ENCODE data around the gene POM121L12. TPM values are rescaled to one million over a fixed set of nuclear protein-coding genes. Genes with fewer than 3 reads are reported as not detected.

Gene POM121L12
- total and polyA plus RNA-seq, 2 of the 4 experiments (the other 2 are of a cell fraction), result not detected

DNA sequence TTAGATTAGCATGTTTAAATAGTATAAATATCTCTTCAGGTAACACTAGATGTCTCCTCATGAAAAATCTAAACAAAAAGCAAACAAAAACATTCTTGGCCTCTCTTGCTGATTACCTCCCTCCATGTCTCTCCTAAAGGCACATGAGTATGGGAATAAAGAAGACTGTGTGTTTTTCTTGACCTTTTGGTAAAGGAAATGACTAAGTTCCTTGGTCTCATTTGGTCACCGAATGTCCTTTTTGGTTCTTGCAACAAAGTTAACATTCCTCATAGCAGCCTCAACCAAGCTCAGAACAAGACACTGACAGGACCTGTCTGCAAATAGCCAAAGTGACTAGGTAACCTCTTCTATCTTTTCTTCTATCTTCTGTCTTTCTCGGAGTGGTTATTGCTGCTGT, 35.5 kb downstream of the POM121L12 start:
- H2BK120ac ChIP-seq (ENCODE audit: low read depth, low read length), result no peak overlapping the region
- intact Hi-C loops (cut with micrococcal nuclease) (no loop called here), dilution Hi-C loops (cut with HindIII; ENCODE audit: low sequenced_read_pairs, unreplicated experiment) (no loop called here), in situ Hi-C loops (cut with MboI; ENCODE audit: low sequenced_read_pairs) (no loop called here)
- H4K91ac ChIP-seq (ENCODE audit: insufficient read depth, low read depth, low read length), result no peak overlapping the region
- no peak overlapping the region for H4K8ac ChIP-seq (ENCODE audit: low read depth in 2 of 2, low read length in 2 of 2)
- H3K9me3 ChIP-seq (ENCODE audit: control insufficient read depth, insufficient read depth, low read length), result peaks cover 10% of the 10 kb centered on the region
- H2BK20ac ChIP-seq (ENCODE audit: low read depth, low read length), result no peak overlapping the region
- no peak overlapping the region for H3K4me2 ChIP-seq (ENCODE audit: low read depth, low read length)
- H2AK5ac ChIP-seq (ENCODE audit: low read depth, low read length), result no peak overlapping the region
- no peak overlapping the region for H2BK5ac ChIP-seq (ENCODE audit: low read depth, low read length, poor library complexity, severe bottlenecking)
- no peak overlapping the region for H3K27ac ChIP-seq (ENCODE audit: insufficient read depth, low read length)
- no peaks in the 10 kb centered on the region for H3K27me3 ChIP-seq (ENCODE audit: control insufficient read depth, insufficient read depth, low read length)
- 50% methylated on average over 2 of the region's 2 CpGs; no CpG with 5 or more reads in 1 of the 2 experiments for WGBS, 2 experiments (ENCODE audit: extremely low coverage in 2 of 2, insufficient read length in 1 of 2)
- no peaks in the 10 kb centered on the region for H3K4me1 ChIP-seq (ENCODE audit: control insufficient read depth, insufficient read depth, low read length)
- no peaks in the 10 kb centered on the region for H3K36me3 ChIP-seq (ENCODE audit: control insufficient read depth, insufficient read depth, low read length)
- no TSS peak for BruUV-seq (replicated peaks)
- no peak for ATAC-seq (ENCODE audit: low read depth)
- no peak overlapping the region for H3K4me3 ChIP-seq (ENCODE audit: insufficient read depth, low read depth, low read length)
- no peaks in the 10 kb centered on the region for H3K79me1 ChIP-seq (ENCODE audit: low read depth in 1 of 2, low read length in 2 of 2)
- H3K9ac ChIP-seq (ENCODE audit: low read depth, low read length), result no peak overlapping the region
- no peak overlapping the region for H4K5ac ChIP-seq (ENCODE audit: low read depth, low read length)
- H3K18ac ChIP-seq (ENCODE audit: low read depth, low read length), result no peak overlapping the region
- no peak overlapping the region for H2AFZ ChIP-seq (replicated peaks; ENCODE audit: low read length, poor library complexity)
- no peak overlapping the region for H2BK15ac ChIP-seq (ENCODE audit: low read depth, low read length)
- H4K20me1 ChIP-seq (ENCODE audit: insufficient read depth, low read length), result no peaks in the 10 kb centered on the region
- no peak overlapping the region for H3K23ac ChIP-seq (ENCODE audit: low read depth, low read length)
- H3K14ac ChIP-seq (replicated peaks; ENCODE audit: low read depth, low read length), result no peak overlapping the region
- POLR2A ChIA-PET (ENCODE audit: unreplicated experiment), result no interaction called here
- H3K56ac ChIP-seq (ENCODE audit: extremely low read depth, insufficient read depth, low read length), result no peak overlapping the region
- no peak for DNase-seq
- H3K4ac ChIP-seq (ENCODE audit: low read depth, low read length), result no peak overlapping the region
- no peaks in the 10 kb centered on the region for H3K9me1 ChIP-seq (ENCODE audit: insufficient read depth, low read length)
- CTCF ChIA-PET, result no interaction called here
- TF ChIP-seq POLR2A (IDR thresholded peaks at IDR 0.05; ENCODE audit: low read depth, low read length), result no peak
- no peak for TF ChIP-seq MAZ (IDR thresholded peaks at IDR 0.05; ENCODE audit: borderline replicate concordance, low read depth, low read length)
- no peak for TF ChIP-seq FOS (IDR thresholded peaks at IDR 0.05; ENCODE audit: low read depth, low read length)
- no peak for TF ChIP-seq SMC3 (IDR thresholded peaks at IDR 0.05; ENCODE audit: low read depth, low read length)
- no peak for TF ChIP-seq CEBPB (IDR thresholded peaks at IDR 0.05; ENCODE audit: low read depth, low read length)
- TF ChIP-seq CTCF (conservative IDR thresholded peaks at IDR 0.05; ENCODE audit: low read depth, low read length), result no peak
- TF ChIP-seq MAFK (IDR thresholded peaks at IDR 0.05; ENCODE audit: low read depth, low read length), result no peak
- no peak for TF ChIP-seq RCOR1 (IDR thresholded peaks at IDR 0.05; ENCODE audit: insufficient replicate concordance, low read length)
- no peak for TF ChIP-seq NFE2L2 (IDR thresholded peaks at IDR 0.05; ENCODE audit: low read depth, low read length)
- TF ChIP-seq, protein P1, sequence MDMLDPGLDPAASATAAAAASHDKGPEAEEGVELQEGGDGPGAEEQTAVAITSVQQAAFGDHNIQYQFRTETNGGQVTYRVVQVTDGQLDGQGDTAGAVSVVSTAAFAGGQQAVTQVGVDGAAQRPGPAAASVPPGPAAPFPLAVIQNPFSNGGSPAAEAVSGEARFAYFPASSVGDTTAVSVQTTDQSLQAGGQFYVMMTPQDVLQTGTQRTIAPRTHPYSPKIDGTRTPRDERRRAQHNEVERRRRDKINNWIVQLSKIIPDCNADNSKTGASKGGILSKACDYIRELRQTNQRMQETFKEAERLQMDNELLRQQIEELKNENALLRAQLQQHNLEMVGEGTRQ (IDR thresholded peaks at IDR 0.05; ENCODE audit: low read depth, low read length), result no peak
- TF ChIP-seq CHD1 (IDR thresholded peaks at IDR 0.05; ENCODE audit: low read depth, low read length), result no peak
- TF ChIP-seq RAD21 (IDR thresholded peaks at IDR 0.05; ENCODE audit: low read length), result no peak
- TF ChIP-seq MXI1 (IDR thresholded peaks at IDR 0.05; ENCODE audit: borderline replicate concordance, low read depth, low read length), result no peak
- TF ChIP-seq RFX5 (IDR thresholded peaks at IDR 0.05; ENCODE audit: low read depth, low read length), result no peak
- no peak overlapping the region for H2AK9ac ChIP-seq (replicated peaks; ENCODE audit: low read depth, low read length, poor library complexity)
